Activated CD4-positive, alpha-beta T cell treated with anti-CD3 and anti-CD28 coated beads, Interleukin-10, Interleukin-2, amounts not matched to agents 100 ng/mL and 50 ng/mL, durations not matched to agents 16 hours and 8 hours (primary cell): ENCODE data around the gene FGFR1OP2.
"Not testable (repeated sequence)": the region's sequence is repeated elsewhere in the genome, so short reads cannot be mapped to it uniquely, and the experiment has no call there.

Experiments used
- DNase-seq: peaks from one replicate; pipeline ENCODE4 v3.0.0-alpha.2; 2020

Gene FGFR1OP2

DNA sequence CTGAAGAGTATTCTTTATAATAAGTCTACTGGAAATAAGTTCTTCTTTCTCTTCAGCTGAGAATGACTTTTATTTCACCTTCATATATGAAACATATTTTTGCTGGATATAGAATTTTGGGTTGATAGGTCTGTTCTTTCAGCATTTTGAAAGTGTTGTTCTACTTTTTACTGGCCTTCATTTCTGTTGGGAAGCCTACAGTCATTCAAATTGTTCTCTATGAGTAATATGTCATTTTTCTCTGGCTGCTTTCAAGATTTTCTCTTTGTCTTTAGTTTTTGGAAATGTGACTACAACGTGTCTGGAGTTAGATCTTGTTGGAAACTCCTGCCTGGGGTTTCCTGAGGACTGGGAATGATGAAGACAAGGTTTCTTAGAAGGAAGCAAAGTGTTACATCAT, 10.0 kb downstream of the FGFR1OP2 start:
- DNase-seq = no peak

DNA sequence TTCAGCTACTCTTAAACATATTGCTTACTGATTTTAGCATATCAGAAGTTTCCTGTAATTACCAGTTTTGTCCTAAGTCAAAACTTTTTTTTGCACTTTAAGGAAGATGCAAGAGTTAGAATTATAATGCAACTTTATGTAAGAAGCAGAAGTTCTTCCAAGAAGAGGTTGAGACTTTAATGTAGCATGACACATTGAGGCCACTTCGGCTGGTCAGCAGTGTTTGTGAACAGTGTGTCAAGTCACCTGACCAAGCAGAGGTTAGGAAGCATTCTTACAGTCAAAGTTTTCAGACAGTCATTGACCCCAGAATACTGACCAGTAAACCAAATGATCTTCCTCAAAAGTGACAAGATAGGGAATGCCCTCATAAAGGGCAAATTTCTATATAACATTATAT, 15.2 kb downstream of the FGFR1OP2 start:
- DNase-seq = no peak

DNA sequence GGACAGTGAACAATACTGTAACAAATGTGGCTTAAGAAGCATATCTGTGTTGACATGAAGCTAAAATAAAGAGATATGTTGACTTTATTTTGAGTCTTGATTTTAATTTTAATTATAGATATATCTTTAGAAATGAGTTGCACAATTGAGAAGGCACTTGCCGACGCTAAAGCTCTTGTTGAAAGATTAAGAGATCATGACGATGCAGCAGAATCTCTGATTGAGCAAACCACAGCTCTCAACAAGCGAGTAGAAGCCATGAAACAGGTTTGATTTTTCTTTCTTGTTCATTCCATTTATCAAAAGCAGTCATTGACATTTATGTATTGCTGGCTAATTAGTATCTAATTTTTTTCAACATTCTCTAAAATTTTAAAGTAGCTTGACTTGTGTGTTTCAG, 15.8 kb downstream of the FGFR1OP2 start:
- no peak for DNase-seq

DNA sequence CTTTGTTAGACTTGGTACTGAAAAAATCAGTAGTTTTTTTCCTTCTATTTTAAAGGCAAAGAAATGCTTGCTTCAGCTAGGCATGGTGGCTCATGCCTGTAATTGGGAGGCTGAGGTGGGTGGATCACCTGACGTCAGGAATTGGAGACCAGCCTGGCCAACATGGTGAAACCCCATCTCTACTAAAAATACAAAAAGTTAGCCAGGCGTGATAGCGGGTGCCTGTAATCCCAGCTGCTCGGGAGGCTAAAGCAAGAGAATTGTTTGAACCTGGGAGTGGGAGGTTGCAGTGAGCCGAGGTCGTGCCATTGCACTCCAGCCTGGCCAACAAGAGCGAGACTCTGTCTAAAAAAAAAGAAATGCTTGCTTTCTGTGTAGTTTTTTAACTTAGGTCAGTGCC, 23.1 kb downstream of the FGFR1OP2 start:
- DNase-seq = not testable (repeated sequence)

DNA sequence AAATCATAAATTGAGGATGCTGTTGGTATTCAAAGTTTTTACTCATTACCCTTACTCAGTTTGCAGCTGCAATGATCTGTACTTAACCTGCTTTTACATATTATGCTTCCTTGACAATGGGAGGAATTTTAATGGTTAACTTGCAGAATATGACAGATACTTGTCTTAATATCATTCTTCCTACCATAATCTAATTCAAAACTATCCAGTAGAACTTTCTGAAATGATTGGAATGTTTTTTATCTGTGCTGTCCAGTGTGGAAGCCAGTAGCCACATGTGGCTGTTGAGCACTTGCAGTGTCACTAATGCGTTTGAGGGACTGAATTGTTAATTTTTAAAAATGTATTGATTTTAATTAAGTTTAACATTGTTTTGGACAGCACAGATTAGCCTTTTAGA, 23.5 kb downstream of the FGFR1OP2 start:
- no peak for DNase-seq

GRCh38 chr12:26963413-26963812, 25.1 kb downstream of the FGFR1OP2 start:
- DNase-seq = no peak

- no peak for DNase-seq
Observed at GRCh38 chr12:26966842-26967241, 28.6 kb downstream of the FGFR1OP2 start.

GRCh38 chr12:26970136-26970535, 31.9 kb downstream of the FGFR1OP2 start:
- DNase-seq = no peak

- DNase-seq = peak; percentile 81
Observed at GRCh38 chr12:26971963-26972362, 33.7 kb downstream of the FGFR1OP2 start.

GRCh38 chr12:26976687-26977086, 38.4 kb downstream of the FGFR1OP2 start:
- DNase-seq = no peak

GRCh38 chr12:26978801-26979200, 40.5 kb downstream of the FGFR1OP2 start:
- DNase-seq = no peak

DNA sequence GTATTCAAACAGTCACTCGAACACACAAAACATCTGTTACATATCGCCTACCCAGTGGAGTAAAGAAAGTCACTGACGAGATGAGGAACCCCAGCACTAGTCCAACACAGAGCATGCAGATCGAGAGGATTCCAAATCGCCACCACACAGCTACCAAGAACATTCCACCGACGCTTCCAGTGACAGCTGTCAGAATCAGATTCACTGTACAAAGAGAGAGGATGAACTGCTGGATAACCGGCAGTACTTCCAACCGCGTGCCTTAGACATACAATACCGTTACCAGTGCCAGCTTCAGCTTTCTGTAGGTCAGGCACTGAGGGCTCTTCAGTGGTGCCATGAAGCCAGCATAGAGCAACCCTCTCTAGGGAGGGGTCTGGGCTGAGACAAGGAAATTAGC, 41.5 kb downstream of the FGFR1OP2 start:
- no peak for DNase-seq

GRCh38 chr12:26982866-26983265, 44.6 kb downstream of the FGFR1OP2 start:
- DNase-seq = no peak

DNA sequence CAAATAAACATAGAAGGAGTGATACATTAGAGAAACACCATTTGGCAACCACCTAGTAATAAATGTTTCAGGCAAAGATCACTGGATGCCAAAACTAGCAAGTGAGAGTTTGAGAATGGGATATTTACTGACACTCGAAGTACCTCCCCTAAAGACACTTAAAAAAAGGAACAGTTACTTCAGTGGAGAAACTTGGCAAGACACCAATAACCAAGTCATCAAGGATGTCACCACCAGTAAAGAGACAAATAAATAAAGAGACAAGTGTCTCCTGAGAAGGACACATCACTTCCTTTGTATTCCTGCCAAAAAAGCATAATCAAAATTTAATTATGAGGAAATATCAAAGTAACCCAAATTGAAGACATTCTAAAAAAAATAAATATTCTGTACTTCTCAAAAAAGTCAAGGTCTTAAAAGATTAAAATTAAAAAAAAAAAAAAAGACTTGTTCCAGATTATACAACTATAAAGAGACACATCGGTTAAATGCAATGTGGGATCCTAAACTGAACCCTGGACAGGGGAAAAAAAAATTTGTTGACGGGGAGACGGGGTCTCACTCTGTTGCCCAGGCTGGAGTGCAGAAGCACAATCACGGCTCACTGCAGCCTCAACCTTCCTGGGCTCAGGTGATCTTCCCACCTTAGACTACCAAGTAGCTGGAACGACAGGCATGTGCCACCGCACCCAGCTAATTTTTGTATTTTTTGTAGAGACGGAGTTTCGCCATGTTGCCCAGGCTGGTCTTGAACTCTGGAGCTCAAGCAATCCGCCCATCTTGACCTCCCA, 49.6 kb downstream of the FGFR1OP2 start:
- DNase-seq = no peak

GRCh38 chr12:26988703-26989102, 50.4 kb downstream of the FGFR1OP2 start:
- no peak for DNase-seq

DNA sequence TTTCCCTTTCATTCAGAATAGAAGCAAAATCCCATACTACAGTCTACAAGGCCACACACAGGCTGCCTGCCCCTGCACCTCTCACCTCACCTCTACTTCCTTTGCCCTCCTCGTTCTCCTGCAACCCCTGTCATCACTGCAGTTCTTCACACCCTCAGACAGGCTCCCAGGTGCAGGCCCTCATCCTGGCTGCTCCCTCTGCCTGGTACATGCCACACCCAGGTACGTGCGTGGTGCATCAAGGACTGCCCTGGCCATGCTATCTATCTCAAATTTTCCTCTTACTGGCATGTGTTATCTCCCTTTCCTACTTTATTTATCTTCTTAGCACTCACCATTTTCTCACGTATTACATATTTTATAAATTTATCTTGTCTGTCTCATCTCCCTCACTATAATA, 51.6 kb downstream of the FGFR1OP2 start:
- no peak for DNase-seq

DNA sequence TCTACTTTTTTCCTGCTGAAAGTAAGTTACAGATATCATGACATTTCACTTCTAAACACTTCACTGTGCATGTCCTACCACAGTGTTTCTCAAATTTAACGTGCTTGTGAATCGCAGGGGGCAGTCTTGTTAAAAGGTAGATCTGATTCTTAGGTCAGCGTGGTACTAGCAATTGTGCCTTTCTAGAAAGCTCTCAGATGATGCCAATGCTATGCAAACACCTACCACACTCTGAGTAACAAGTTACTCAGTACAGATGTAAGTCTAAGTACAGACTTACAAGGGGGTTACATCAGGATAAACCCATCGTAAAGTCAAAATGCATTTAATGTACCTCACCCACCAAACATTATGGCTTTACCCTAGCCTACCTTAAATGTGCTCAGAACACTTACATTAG, 53.6 kb downstream of the FGFR1OP2 start:
- DNase-seq = no peak

- no peak for DNase-seq
Observed at GRCh38 chr12:26994109-26994508, 55.8 kb downstream of the FGFR1OP2 start.

- DNase-seq = no peak
Observed at GRCh38 chr12:26995706-26996105, 57.4 kb downstream of the FGFR1OP2 start.

GRCh38 chr12:26997003-26997402, 58.7 kb downstream of the FGFR1OP2 start:
- DNase-seq = no peak

DNA sequence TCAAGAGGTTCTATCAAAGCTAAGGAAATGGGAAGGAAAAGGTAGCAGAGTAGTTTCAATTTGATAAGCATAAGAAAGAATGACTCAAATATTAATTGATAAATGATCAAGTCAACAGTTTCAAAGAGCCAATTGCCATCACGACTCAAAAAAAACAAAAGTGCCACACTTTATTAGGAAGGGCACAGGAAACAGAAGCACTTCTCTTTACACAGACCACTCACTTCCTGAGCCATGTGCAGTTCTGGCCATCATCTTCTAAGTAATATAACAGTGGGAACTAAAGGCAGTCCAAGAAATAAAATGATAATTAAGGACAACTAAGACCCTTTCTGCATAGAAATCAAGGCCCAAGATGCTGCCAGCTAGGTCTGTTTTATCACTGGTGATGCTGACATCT, 62.7 kb downstream of the FGFR1OP2 start:
- no peak for DNase-seq

GRCh38 chr12:27001663-27002062, 63.4 kb downstream of the FGFR1OP2 start:
- DNase-seq = no peak

GRCh38 chr12:27002141-27002540, 63.9 kb downstream of the FGFR1OP2 start:
- DNase-seq = no peak

DNA sequence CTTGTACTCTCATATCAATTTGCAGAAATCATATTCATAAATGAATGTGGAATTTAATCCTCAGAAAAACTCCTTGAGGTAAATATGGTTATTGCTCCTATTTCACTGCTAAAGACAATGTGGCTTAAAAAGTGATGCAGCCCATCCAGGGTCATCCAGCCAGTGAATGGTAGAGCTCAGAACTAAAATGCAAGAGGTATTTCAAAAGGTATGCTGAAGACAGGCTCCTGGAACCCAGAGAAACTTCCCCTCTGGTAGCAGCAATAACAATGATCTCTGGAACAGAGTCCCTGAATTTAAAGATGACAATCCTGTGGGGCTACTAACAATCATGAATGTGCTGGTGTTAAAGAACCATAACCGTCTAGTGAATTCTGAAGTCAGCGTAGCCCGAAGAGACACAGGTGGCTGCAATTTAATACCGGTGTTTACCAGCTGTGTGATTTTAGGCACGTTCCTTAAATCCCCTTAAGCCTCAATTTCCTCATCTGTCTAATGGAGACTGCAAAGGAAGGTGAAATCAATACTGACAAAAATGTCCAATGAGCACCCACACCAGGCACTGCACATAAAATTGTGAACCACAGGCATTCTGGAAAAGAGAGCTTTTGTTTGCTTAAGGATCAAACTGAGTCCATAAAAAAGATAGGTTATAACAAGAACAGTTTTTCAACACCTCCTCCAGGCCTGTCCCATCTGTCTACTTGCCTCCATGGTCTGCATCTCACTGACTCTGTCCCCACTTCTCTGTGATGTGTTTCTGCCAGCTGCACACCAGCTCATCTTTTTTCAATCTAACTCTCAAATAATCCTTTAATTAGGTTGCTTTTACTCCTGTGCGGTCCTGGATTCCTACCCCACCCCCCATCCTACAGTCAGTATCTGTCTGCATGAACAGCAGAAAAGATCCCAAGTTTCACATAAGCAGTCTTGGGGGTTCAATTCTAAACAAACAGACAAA, 65.4 kb downstream of the FGFR1OP2 start:
- DNase-seq = no peak
